ENCODE measurements around the gene CENPU.
"Not testable (repeated sequence)": the region's sequence is repeated elsewhere in the genome, so short reads cannot be mapped to it uniquely, and the experiment has no call there.

Gene CENPU, protein sequence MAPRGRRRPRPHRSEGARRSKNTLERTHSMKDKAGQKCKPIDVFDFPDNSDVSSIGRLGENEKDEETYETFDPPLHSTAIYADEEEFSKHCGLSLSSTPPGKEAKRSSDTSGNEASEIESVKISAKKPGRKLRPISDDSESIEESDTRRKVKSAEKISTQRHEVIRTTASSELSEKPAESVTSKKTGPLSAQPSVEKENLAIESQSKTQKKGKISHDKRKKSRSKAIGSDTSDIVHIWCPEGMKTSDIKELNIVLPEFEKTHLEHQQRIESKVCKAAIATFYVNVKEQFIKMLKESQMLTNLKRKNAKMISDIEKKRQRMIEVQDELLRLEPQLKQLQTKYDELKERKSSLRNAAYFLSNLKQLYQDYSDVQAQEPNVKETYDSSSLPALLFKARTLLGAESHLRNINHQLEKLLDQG

DNA sequence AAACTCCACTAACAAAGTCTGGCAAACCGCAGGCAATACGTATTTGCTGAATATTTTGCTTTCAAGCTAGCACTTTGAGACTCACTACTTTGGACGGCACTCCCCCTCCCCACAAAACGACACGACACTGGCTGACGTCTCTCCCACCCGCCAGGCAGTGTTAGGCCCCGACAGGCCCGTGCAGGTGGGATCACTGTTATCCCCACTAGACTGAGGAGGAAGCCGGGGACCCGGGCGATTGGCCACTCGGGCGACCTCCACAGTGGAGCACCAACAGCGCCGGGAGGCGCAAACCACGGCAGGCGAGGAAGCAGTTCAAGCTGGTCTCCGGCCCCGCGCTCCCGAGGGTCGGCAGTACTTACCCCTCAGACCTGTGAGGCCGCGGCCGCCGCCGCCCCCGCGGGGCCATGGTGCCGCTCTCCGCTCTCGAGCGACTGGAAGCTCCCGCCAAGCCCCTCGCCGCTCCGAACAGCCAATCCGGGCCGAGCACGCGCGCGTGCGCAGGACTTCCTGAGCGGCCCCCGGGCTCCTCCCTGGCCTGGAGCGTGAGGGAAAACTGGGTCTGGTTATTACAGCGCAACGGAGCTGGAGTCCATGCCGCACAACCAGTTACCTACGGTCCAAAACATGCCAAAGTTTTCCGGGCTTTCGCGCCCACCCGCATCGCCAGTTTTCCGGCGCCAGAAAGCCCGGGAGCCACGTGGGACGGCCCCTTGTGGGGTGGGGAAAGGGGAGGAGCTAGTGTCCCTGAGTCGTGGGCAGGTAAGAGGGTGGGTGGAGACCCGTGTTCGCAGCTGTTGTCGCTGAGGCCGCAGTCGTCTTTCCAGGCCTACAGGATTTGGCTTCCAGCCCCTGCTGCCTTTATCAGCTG lies at the start of gene CENPU:
TSS of gene CENPU (minus strand) at position 443 of the 871 bp plus-strand sequence. CDS start at position 409, 34 bp downstream.
- no peak for FAIRE-seq
- peak; percentile 92 for DNase-seq (ENCODE audit: insufficient read length, low spot score)
- no peak for TF ChIP-seq CTCF (IDR thresholded peaks at IDR 0.05; ENCODE audit: insufficient read depth, missing control alignments)

- DNase-seq (ENCODE audit: insufficient read length, low spot score) (no peak), FAIRE-seq (no peak)
- TF ChIP-seq CTCF (IDR thresholded peaks at IDR 0.05; ENCODE audit: insufficient read depth, missing control alignments) = no peak
Observed at GRCh38 chr4:184782731-184783373, 49.0 kb upstream of the CENPU start.

GRCh38 chr4:184779160-184779559 lies 45.3 kb upstream of the CENPU start:
- DNase-seq (ENCODE audit: insufficient read length, low spot score); FAIRE-seq: not testable (repeated sequence)

- TF ChIP-seq CTCF (IDR thresholded peaks at IDR 0.05; ENCODE audit: insufficient read depth, missing control alignments) = no peak
- DNase-seq (ENCODE audit: insufficient read length, low spot score) = no peak
- no peak for FAIRE-seq
Observed at GRCh38 chr4:184778325-184778724, 44.4 kb upstream of the CENPU start.

DNA sequence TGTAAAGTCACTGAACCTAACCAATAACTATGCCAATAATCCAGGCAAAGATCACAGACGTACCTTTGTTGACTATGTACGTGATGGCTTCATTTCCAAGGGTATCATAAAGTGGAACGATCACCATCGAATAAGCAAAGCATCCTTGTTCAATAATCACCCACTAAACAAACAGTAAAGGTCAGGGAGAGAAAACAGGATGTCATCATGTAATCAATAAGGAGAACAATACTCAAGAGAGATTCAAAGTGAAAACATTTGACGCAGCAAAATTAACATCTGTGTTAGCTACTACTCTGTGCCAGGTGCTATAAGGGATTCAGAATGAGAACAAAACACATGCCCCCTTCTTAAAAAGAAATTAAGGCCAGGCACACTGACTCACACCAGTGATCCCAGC lies 42.9 kb upstream of the CENPU start:
- FAIRE-seq = peak; percentile 11
- TF ChIP-seq CTCF (IDR thresholded peaks at IDR 0.05; ENCODE audit: insufficient read depth, missing control alignments) = no peak
- no peak for DNase-seq (ENCODE audit: insufficient read length, low spot score)

DNA sequence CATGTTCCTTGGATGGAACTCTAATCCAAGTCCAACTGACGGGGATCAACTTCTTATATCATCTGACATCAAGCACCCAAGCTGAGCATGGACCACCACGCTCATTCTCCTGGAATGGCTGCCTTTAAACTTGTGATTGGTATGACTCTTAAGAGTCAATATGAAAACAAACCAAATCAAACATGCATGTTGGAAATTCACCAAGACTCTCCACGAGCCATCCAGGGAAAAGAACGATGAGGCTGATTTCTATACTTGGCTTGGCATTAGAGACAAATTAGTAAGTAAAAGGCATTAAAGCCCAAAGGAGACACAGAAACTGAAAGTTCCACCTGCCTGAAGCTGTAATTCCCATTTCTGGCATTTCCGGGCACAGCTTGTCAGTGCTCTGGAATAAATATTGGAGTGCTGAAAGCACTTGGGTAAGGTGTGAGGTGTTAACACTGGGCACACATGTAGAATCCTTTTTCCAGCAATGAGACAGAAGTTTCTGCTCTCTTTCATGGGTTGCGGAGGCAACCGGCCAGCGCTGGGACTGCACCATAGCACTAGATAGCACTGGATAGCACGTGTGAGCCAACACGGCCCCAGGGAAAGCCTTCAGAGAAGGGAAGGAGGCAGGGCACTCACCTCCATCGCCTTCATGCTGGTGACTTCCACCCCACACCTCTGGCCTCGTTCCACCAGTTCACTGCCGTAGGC lies 42.1 kb upstream of the CENPU start:
- no peak for DNase-seq (ENCODE audit: insufficient read length, low spot score)
- FAIRE-seq = no peak
- TF ChIP-seq CTCF (IDR thresholded peaks at IDR 0.05; ENCODE audit: insufficient read depth, missing control alignments) = no peak

DNA sequence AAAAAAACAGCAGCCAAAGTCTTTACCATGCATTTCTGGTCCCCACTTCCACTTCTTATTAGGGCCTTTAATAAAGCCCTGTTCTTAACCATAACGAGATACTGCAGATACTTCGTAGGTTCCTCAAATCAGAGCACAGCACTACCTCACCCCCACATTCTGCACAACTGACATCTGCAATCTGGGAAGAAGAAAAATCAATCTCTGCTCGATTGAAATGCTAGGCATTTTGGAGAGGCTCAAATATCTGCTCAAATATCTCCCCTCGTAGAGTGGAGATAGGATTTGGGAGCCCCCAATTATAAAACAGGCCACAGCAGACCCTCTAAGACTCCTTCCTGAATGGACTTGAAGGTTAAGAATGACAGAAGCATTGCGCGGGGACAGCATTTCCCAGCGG lies 40.3 kb upstream of the CENPU start:
- TF ChIP-seq CTCF (IDR thresholded peaks at IDR 0.05; ENCODE audit: insufficient read depth, missing control alignments) = no peak
- DNase-seq (ENCODE audit: insufficient read length, low spot score) = no peak
- FAIRE-seq = no peak
